ENCODE measurements around the gene ELMO1. TPM values are rescaled to one million over a fixed set of nuclear protein-coding genes. Genes with fewer than 3 reads are reported as not detected.

The ELMO1 gene
- total RNA-seq, 1 experiment from 2014 or later: 7.8 TPM

GRCh38 chr7:36920433-36920832 lies 528.2 kb downstream of the ELMO1 start:
- H3K14ac ChIP-seq (ENCODE audit: insufficient read depth, low read length): no peak overlapping the region
- no peak overlapping the region for H3K4me2 ChIP-seq (ENCODE audit: insufficient read depth, insufficient read length, low read length)
- no peak overlapping the region for H3K4ac ChIP-seq (ENCODE audit: low read depth, low read length)
- no peak overlapping the region for H3K27ac Mint-ChIP-seq
- H3K27me3 ChIP-seq (ENCODE audit: insufficient read depth, low read length): no peaks in the 10 kb centered on the region
- no peak overlapping the region for H3K18ac ChIP-seq (ENCODE audit: insufficient read length, low read depth, low read length)
- no peaks in the 10 kb centered on the region; a peak in 1 of 7 replicates for H3K36me3 Mint-ChIP-seq (ENCODE audit: insufficient read depth in 1 of 3, low read depth in 3 of 3)
- no peak overlapping the region for H2BK120ac ChIP-seq (ENCODE audit: low read depth, low read length, poor library complexity, severe bottlenecking)
- no peak overlapping the region for H2BK20ac ChIP-seq (ENCODE audit: low read depth, low read length, poor library complexity, severe bottlenecking)
- H3K9ac ChIP-seq (ENCODE audit: extremely low read depth, insufficient read length, low read length): no peak overlapping the region
- no peak overlapping the region for H4K8ac ChIP-seq (replicated peaks; ENCODE audit: insufficient read length, low read depth, low read length)
- H3K79me1 ChIP-seq (ENCODE audit: insufficient read depth, low read depth, low read length, poor library complexity, severe bottlenecking): no peaks in the 10 kb centered on the region
- H3K9me3 ChIP-seq (ENCODE audit: control insufficient read depth, low read depth, low read length): no peaks in the 10 kb centered on the region
- H3K79me2 ChIP-seq (ENCODE audit: insufficient read depth, low read length): no peaks in the 10 kb centered on the region
- no peaks in the 10 kb centered on the region for H3K4me1 Mint-ChIP-seq
- H3K9me3 Mint-ChIP-seq: peaks cover 0 to 2% of the 10 kb centered on the region in 2 experiments; a peak in 1 of 5 replicates
- WGBS (ENCODE audit: extremely low coverage, insufficient read length, low lambda C conversion rate): no CpG with 5 or more reads among the region's 1 CpG
- no peak overlapping the region for H3K56ac ChIP-seq (ENCODE audit: insufficient read length, low read depth, low read length)
- H4K20me1 ChIP-seq (ENCODE audit: control insufficient read depth, insufficient read depth, insufficient read length): no peaks in the 10 kb centered on the region
- H3K23me2 ChIP-seq (ENCODE audit: insufficient read length, low read depth, low read length, poor library complexity, severe bottlenecking): no peaks in the 10 kb centered on the region
- no peak overlapping the region for H2BK12ac ChIP-seq (ENCODE audit: insufficient read length, low read depth, low read length)
- no peak overlapping the region for H4K5ac ChIP-seq (ENCODE audit: insufficient read length, low read depth, low read length)
- H3T11ph ChIP-seq (ENCODE audit: low read length): no peak overlapping the region
- no peak for TF ChIP-seq CTCF (conservative IDR thresholded peaks at IDR 0.05)
- H3K23ac ChIP-seq (ENCODE audit: insufficient read length, low read depth, low read length): no peak overlapping the region
- no peak for DNase-seq
- no peak overlapping the region for H3K27ac ChIP-seq (ENCODE audit: insufficient read length, low read depth, low read length)
- no peak overlapping the region for H2BK15ac ChIP-seq (ENCODE audit: low read depth, low read length)
- no peak overlapping the region for H2AFZ ChIP-seq (ENCODE audit: low read length)
- no peak overlapping the region for H2AK5ac ChIP-seq (ENCODE audit: insufficient read length, low read length)
- no peak overlapping the region for H3K4me3 Mint-ChIP-seq
- H3K27me3 Mint-ChIP-seq (ENCODE audit: low read depth): no peaks in the 10 kb centered on the region; the same call in none of the 2 replicates
- no peak overlapping the region for H2BK5ac ChIP-seq (ENCODE audit: insufficient read length, low read length)
- H4K91ac ChIP-seq (ENCODE audit: insufficient read length, low read depth, low read length): no peak overlapping the region
- no peaks in the 10 kb centered on the region for H3K4me1 ChIP-seq (ENCODE audit: insufficient read depth, low read length)
